H1 (cell line): ENCODE measurements around the gene SCG3. TPM values are rescaled to one million over a fixed set of nuclear protein-coding genes. Genes with fewer than 3 reads are reported as not detected.

Source experiments
- CTCF ChIA-PET: fragments of 300-600 bp; sonication (Branson Sonifier 250); formaldehyde crosslinking; loops from one replicate; lab custom pipeline; 2021; ENCODE audit not compliant: partially characterized antibody; lab: Charles Lee
- POLR2A ChIA-PET: fragments of 300-600 bp; sonication (Branson Sonifier 250); formaldehyde crosslinking; loops from one replicate; lab custom pipeline; 2021; ENCODE audit warnings: inconsistent platforms; ENCODE audit not compliant: partially characterized antibody; lab: Charles Lee
- DNase-seq, 2 experiments: peaks; one replicate each; pipeline versions ENCODE4 v3.0.0 to v3.0.0-alpha.2; 2010 to 2022; ENCODE audit warnings: low spot score in 2 of 2, low read depth in 1 of 2, mixed read lengths in 1 of 2
- FAIRE-seq: peaks from 2 replicates; lab custom pipeline; 2011; peaks lifted over from hg19 to GRCh38; lab: Jason Lieb, UNC
- H2AFZ ChIP-seq: 2 replicates; pipeline ENCODE4 v1.8.1; 2012; ENCODE audit warnings: low read length, inconsistent platforms
- H2AK5ac ChIP-seq: 2 replicates; pipeline ENCODE4 v1.6.1; 2013; ENCODE audit warnings: low read depth, low read length
- H2BK120ac ChIP-seq: replicated peaks from 2 replicates; pipeline ENCODE3; 2013; ENCODE audit warnings: low read depth, low read length, inconsistent platforms
- H2BK12ac ChIP-seq: 2 replicates; pipeline ENCODE4 v1.6.1; 2013; ENCODE audit warnings: low read depth, low read length
- H2BK15ac ChIP-seq: 2 replicates; pipeline ENCODE4 v1.6.1; 2013; ENCODE audit warnings: low read length
- H2BK20ac ChIP-seq: 2 replicates; pipeline ENCODE4 v1.6.1; 2013; ENCODE audit warnings: low read length
- H2BK5ac ChIP-seq: 2 replicates; pipeline ENCODE4 v1.6.1; 2013; ENCODE audit warnings: low read depth, low read length
- H3K14ac ChIP-seq: 2 replicates; pipeline ENCODE4 v1.6.1; 2013; ENCODE audit warnings: inconsistent platforms; ENCODE audit not compliant: insufficient read length
- H3K18ac ChIP-seq: 2 replicates; pipeline ENCODE4 v1.6.1; 2013; ENCODE audit warnings: low read length; ENCODE audit errors: extremely low read depth
- H3K23ac ChIP-seq: 2 replicates; pipeline ENCODE4 v1.6.1; 2013; ENCODE audit warnings: inconsistent platforms; ENCODE audit not compliant: insufficient read length
- H3K23me2 ChIP-seq: 2 replicates; pipeline ENCODE4 v1.6.1; 2013; ENCODE audit warnings: low read depth, low read length
- H3K27ac ChIP-seq: 2 replicates; pipeline ENCODE4 v1.6.1; 2011; ENCODE audit warnings: low read depth, low read length, inconsistent platforms
- H3K27me3 ChIP-seq, 4 experiments: replicated peaks in 1 of 4; 1 replicate in 1 of 4; 2 replicates in 3 of 4; pipeline versions ENCODE4 v1.6.1 to v1.8.1; 2011 to 2013; ENCODE audit warnings: low read length in 3 of 4, mild to moderate bottlenecking in 3 of 4, inconsistent platforms in 2 of 4, mixed read lengths in 2 of 4, moderate library complexity in 1 of 4; ENCODE audit not compliant: control insufficient read depth in 3 of 4, insufficient read depth in 3 of 4; ENCODE audit errors: extremely low read depth in 1 of 4
- H3K36me3 ChIP-seq, 4 experiments: 2 replicates each; pipeline versions ENCODE4 v1.6.1 to v1.8.1; 2011 to 2013; ENCODE audit warnings: mild to moderate bottlenecking in 4 of 4, low read length in 3 of 4, moderate library complexity in 2 of 4, control low read depth in 1 of 4, inconsistent platforms in 1 of 4; ENCODE audit not compliant: insufficient read depth in 4 of 4, control insufficient read depth in 2 of 4
- H3K4ac ChIP-seq: replicated peaks from 2 replicates; pipeline ENCODE3; 2013; ENCODE audit warnings: low read length, low read depth, mixed read lengths, inconsistent platforms; ENCODE audit not compliant: insufficient read length
- H3K4me1 ChIP-seq, 4 experiments: replicated peaks in 1 of 4; 1 replicate in 1 of 4; 2 replicates in 3 of 4; pipeline versions ENCODE4 v1.6.1 to v1.8.1; 2011 to 2013; ENCODE audit warnings: low read length in 3 of 4, inconsistent platforms in 2 of 4, mixed read lengths in 1 of 4; ENCODE audit not compliant: insufficient read depth in 4 of 4, control insufficient read depth in 3 of 4
- H3K4me2 ChIP-seq, 2 experiments: 2 replicates each; pipeline versions ENCODE4 v1.6.1 to v1.8.1; 2011 to 2013; ENCODE audit warnings: low read depth in 2 of 2, low read length in 2 of 2, control low read depth in 1 of 2, inconsistent platforms in 1 of 2, mild to moderate bottlenecking in 1 of 2; ENCODE audit not compliant: insufficient read depth in 1 of 2
- H3K4me3 ChIP-seq, 4 experiments: fragments of 200-600, 300-600 bp in 1 of 4; sonication (generic), shearing (Covaris generic), sonication (Bioruptor Twin) in 1 of 4; 2 replicates each; pipeline versions ENCODE4 v1.5.1 to v1.8.1; 2011 to 2016; ENCODE audit warnings: low read length in 4 of 4, low read depth in 3 of 4, control low read depth in 2 of 4, inconsistent platforms in 2 of 4, mild to moderate bottlenecking in 2 of 4, mixed read lengths in 1 of 4, moderate library complexity in 1 of 4; ENCODE audit not compliant: insufficient read depth in 2 of 4; ENCODE audit errors: extremely low read depth in 1 of 4
- H3K56ac ChIP-seq: replicated peaks from 2 replicates; pipeline ENCODE3; 2013; ENCODE audit warnings: low read depth, mild to moderate bottlenecking, mixed read lengths, low read length, inconsistent platforms; ENCODE audit not compliant: insufficient read length
- H3K79me1 ChIP-seq: 2 replicates; pipeline ENCODE4 v1.6.1; 2013; ENCODE audit warnings: low read depth, low read length, control low read depth
- H3K79me2 ChIP-seq, 2 experiments: 2 replicates each; pipeline versions ENCODE4 v1.6.1 to v1.8.1; 2012 to 2013; ENCODE audit warnings: low read length in 2 of 2, mild to moderate bottlenecking in 2 of 2, inconsistent platforms in 1 of 2; ENCODE audit not compliant: insufficient read depth in 2 of 2, control insufficient read depth in 1 of 2
- H3K9ac ChIP-seq, 4 experiments: replicated peaks in 1 of 4; 1 replicate in 1 of 4; 2 replicates in 3 of 4; pipeline versions ENCODE4 v1.6.1 to v1.8.1; 2011 to 2013; ENCODE audit warnings: low read depth in 3 of 4, low read length in 3 of 4, control low read depth in 2 of 4, mild to moderate bottlenecking in 2 of 4, moderate library complexity in 2 of 4, inconsistent platforms in 1 of 4; ENCODE audit errors: extremely low read depth in 1 of 4
- H3K9me3 ChIP-seq, 2 experiments: 2 replicates each; pipeline versions ENCODE4 v1.6.1 to v1.8.1; 2012 to 2013; ENCODE audit warnings: mild to moderate bottlenecking in 2 of 2, moderate library complexity in 2 of 2, control low read depth in 1 of 2, inconsistent platforms in 1 of 2, low read depth in 1 of 2, low read length in 1 of 2, mixed read lengths in 1 of 2; ENCODE audit not compliant: insufficient read depth in 2 of 2
- H4K20me1 ChIP-seq, 2 experiments: replicated peaks in 1 of 2; 2 replicates each; pipeline versions ENCODE3 to v1.8.1; 2011 to 2013; ENCODE audit warnings: inconsistent platforms in 2 of 2, low read length in 2 of 2, mild to moderate bottlenecking in 1 of 2; ENCODE audit not compliant: insufficient read depth in 2 of 2, control insufficient read depth in 1 of 2
- H4K5ac ChIP-seq: 2 replicates; pipeline ENCODE4 v1.6.1; 2013; ENCODE audit warnings: low read length, low read depth, mixed read lengths, inconsistent platforms; ENCODE audit not compliant: insufficient read length
- H4K8ac ChIP-seq: 2 replicates; pipeline ENCODE4 v1.8.0; 2013; ENCODE audit warnings: mild to moderate bottlenecking, moderate library complexity, low read length, inconsistent platforms; ENCODE audit not compliant: insufficient read depth; ENCODE audit errors: extremely low read depth
- H4K91ac ChIP-seq: replicated peaks from 2 replicates; pipeline ENCODE3; 2013; ENCODE audit warnings: low read length, mixed read lengths, inconsistent platforms; ENCODE audit not compliant: insufficient read length
- ASH2L ChIP-seq: fragments of 200-600, 300-600 bp; sonication (generic); IDR thresholded peaks from one replicate; pipeline ENCODE4 v1.7.1; 2017; ENCODE audit warnings: low read length
- CHD1 ChIP-seq: IDR thresholded peaks from 2 replicates; pipeline ENCODE4 v1.6.1; 2012; ENCODE audit warnings: low read depth, low read length, improper control_type of control experiment
- EGR1 ChIP-seq: IDR thresholded peaks from 2 replicates; pipeline ENCODE4 v1.6.1; 2011; ENCODE audit warnings: low read depth, low read length, borderline replicate concordance
- GABPA ChIP-seq: IDR thresholded peaks from 2 replicates; pipeline ENCODE4 v1.6.1; 2011; ENCODE audit warnings: mild to moderate bottlenecking, low read length, moderate library complexity, borderline replicate concordance; ENCODE audit not compliant: insufficient read depth
- GTF2F1 ChIP-seq: IDR thresholded peaks from 2 replicates; pipeline ENCODE4 v1.6.1; 2012; ENCODE audit warnings: low read depth, low read length, improper control_type of control experiment, borderline replicate concordance
- MAFK ChIP-seq: IDR thresholded peaks from 2 replicates; pipeline ENCODE4 v1.6.1; 2012; ENCODE audit warnings: low read depth, mild to moderate bottlenecking, improper control_type of control experiment, low read length
- NANOG ChIP-seq: IDR thresholded peaks from 2 replicates; pipeline ENCODE4 v1.6.1; 2011; ENCODE audit warnings: low read length, low read depth, mild to moderate bottlenecking, inconsistent platforms; ENCODE audit not compliant: insufficient read depth, poor library complexity, severe bottlenecking
- NRF1 ChIP-seq: IDR thresholded peaks from 2 replicates; pipeline ENCODE4 v1.6.1; 2011; ENCODE audit warnings: mild to moderate bottlenecking, low read depth, low read length, improper control_type of control experiment
- RNF2 ChIP-seq: fragments of 200-900, 300-1000 bp; sonication (generic); IDR thresholded peaks from 2 replicates; pipeline ENCODE4 v1.7.1; 2016; ENCODE audit warnings: borderline replicate concordance, low read depth, mild to moderate bottlenecking, antibody characterized with exemption, low read length; ENCODE audit not compliant: poor library complexity, severe bottlenecking; ENCODE audit errors: missing control alignments
- SIRT6 ChIP-seq: IDR thresholded peaks from one replicate; pipeline ENCODE4 v1.7.1; 2012; ENCODE audit warnings: low read length, inconsistent platforms
- SP4 ChIP-seq: IDR thresholded peaks from 2 replicates; pipeline ENCODE4 v1.6.1; 2012; ENCODE audit warnings: low read length, inconsistent platforms
- SUZ12 ChIP-seq: fragments of 200-600 bp; sonication (generic); IDR thresholded peaks from 2 replicates; pipeline ENCODE4 v1.6.1; 2012; ENCODE audit warnings: mild to moderate bottlenecking, inconsistent platforms, low read length, moderate library complexity, mixed read lengths
- TAF7 ChIP-seq: optimal IDR thresholded peaks from 2 replicates; pipeline ENCODE3; 2011; ENCODE audit warnings: low read depth, mild to moderate bottlenecking, inconsistent platforms, low read length, moderate library complexity, borderline replicate concordance
- TEAD4 ChIP-seq: IDR thresholded peaks from 2 replicates; pipeline ENCODE4 v1.6.1; 2012; ENCODE audit warnings: low read depth, low read length, inconsistent platforms, mixed read lengths
- ZNF274 ChIP-seq: IDR thresholded peaks from 2 replicates; pipeline ENCODE4 v1.7.0; 2012; ENCODE audit warnings: low read length, borderline replicate concordance; ENCODE audit errors: extremely low read depth
- WGBS, 2 experiments: shearing (Covaris generic) in 1 of 2; methylation state at CpG; one replicate each; pipeline versions ENCODE4 v1.1.6 to v1.1.7; 2013 to 2015; ENCODE audit warnings: low lambda C conversion rate in 2 of 2, mixed read lengths in 2 of 2, inconsistent platforms in 1 of 2, low coverage in 1 of 2, missing lambda C conversion rate in 1 of 2; ENCODE audit not compliant: insufficient replicate concordance in 2 of 2, insufficient coverage in 1 of 2, insufficient read length in 1 of 2; ENCODE audit errors: extremely low coverage in 1 of 2, missing lambda C conversion rate in 1 of 2; 5-methylcytosine and 5-hydroxymethylcytosine counted together
- polyA plus RNA-seq, 7 experiments: library from polyadenylated mRNA; depleted of rRNA in 3 of 7; stranded (reverse) in 5 of 7; unstranded in 2 of 7; fragments of >200 nt in 5 of 7; fragments of 200-250 nt in 2 of 7; gene quantifications; 1 replicate in 5 of 7; 2 replicates in 1 of 7; 4 replicates in 1 of 7; pipeline versions ENCODE4 v1.2.1 to v1.2.3, GENCODE V29; 2011 to 2013; ENCODE audit warnings: missing spikeins in 2 of 7, mixed read lengths in 2 of 7
- total RNA-seq: library from RNA; stranded (reverse); fragmentation: NEBNext Ultra II Directional; extraction: Animal tissue kit (Norgen Biotek cat#: 25700); gene quantifications from 2 replicates; pipeline ENCODE4 v1.2.1, GENCODE V29; 2021

SCG3 gene
- total and polyA plus RNA-seq, 2 of the 8 experiments (the other 6 are each of a cell fraction or from before 2014, with no cell fraction given), result 5.2 to 45.9 TPM

GRCh38 chr15:51699373-51699772, 18.1 kb downstream of the SCG3 start:
- H3K4me1 ChIP-seq, result no peaks in the 10 kb centered on the region
- no peak overlapping the region for H2BK15ac ChIP-seq
- no peak overlapping the region for H2BK5ac ChIP-seq
- no peaks in the 10 kb centered on the region for H3K27me3 ChIP-seq
- no peak overlapping the region for H4K5ac ChIP-seq
- no peaks in the 10 kb centered on the region for H4K20me1 ChIP-seq
- FAIRE-seq, result no peak
- H2AFZ ChIP-seq, result no peak overlapping the region
- no peak for DNase-seq
- 83% methylated on average over 1 of the region's 1 CpG; no CpG with 5 or more reads in 1 of the 2 experiments for WGBS, 2 experiments
- H2BK12ac ChIP-seq, result no peak overlapping the region
- H3K23ac ChIP-seq, result no peak overlapping the region
- no peak overlapping the region for H3K4ac ChIP-seq
- no peak overlapping the region for H3K4me3 ChIP-seq
- no peak overlapping the region for H2BK20ac ChIP-seq
- H3K79me1 ChIP-seq, result no peaks in the 10 kb centered on the region
- H3K23me2 ChIP-seq, result no peaks in the 10 kb centered on the region
- POLR2A ChIA-PET, result interaction anchor here (0.7 kb wide), 1 partner anchor 9 kb away, joined by 5 read pairs; no protein-coding TSS in a partner anchor
- H3K4me2 ChIP-seq, result no peak overlapping the region
- H3K14ac ChIP-seq, result no peak overlapping the region
- H3K9ac ChIP-seq, result no peak overlapping the region
- H3K18ac ChIP-seq, result no peak overlapping the region
- H3K56ac ChIP-seq, result no peak overlapping the region
- no peak overlapping the region for H4K91ac ChIP-seq
- H3K9me3 ChIP-seq, result no peaks in the 10 kb centered on the region
- H2AK5ac ChIP-seq, result no peak overlapping the region
- no peaks in the 10 kb centered on the region for H3K79me2 ChIP-seq
- H3K36me3 ChIP-seq, result peaks cover 0 to 12% (median 4%) of the 10 kb centered on the region in 4 experiments; a peak in 4 of 8 replicates
- no peak overlapping the region for H3K27ac ChIP-seq
- H2BK120ac ChIP-seq, result no peak overlapping the region
- H4K8ac ChIP-seq, result no peak overlapping the region
- CTCF ChIA-PET, result interaction anchor here (1.0 kb wide), 1 partner anchor 17 kb away, joined by 3 read pairs; the partner anchor contains the start of gene SCG3
- TF ChIP-seq TAF7 (no peak), MAFK (no peak), GABPA (no peak), GTF2F1 (no peak), SUZ12 (no peak), CHD1 (no peak), RNF2 (no peak), TEAD4 (no peak), ZNF274 (no peak), EGR1 (no peak), SIRT6 (no peak), SP4 (no peak), NANOG (no peak), ASH2L (no peak), NRF1 (no peak)
